Natural killer cell (primary cell): ENCODE data around the gene MTPN. TPM values are rescaled to one million over a fixed set of nuclear protein-coding genes. Genes with fewer than 3 reads are reported as not detected.

Experiments used
- ATAC-seq, 3 donors: fragments of 150-1000 bp in 2 of 3; fragments of 200-7000 bp in 1 of 3; cut with Tn5 transposase; 1 replicate in 1 of 3; 2 replicates in 2 of 3; pipeline ENCODE4 v1.10.0; 2021; ENCODE audit warnings: mild to moderate bottlenecking in 2 of 3, moderate library complexity in 2 of 3
- DNase-seq, 2 donors: peaks; one replicate each; pipeline versions ENCODE4 v3.0.0 to v3.0.0-alpha.2; 2013 to 2021; ENCODE audit warnings: mixed read lengths in 1 of 2
- H3K27ac ChIP-seq: one replicate; pipeline ENCODE4 v1.5.1; 2013; ENCODE audit warnings: mild to moderate bottlenecking, low read length
- H3K27me3 ChIP-seq: one replicate; pipeline ENCODE4 v1.6.1; 2013; ENCODE audit warnings: low read length; ENCODE audit not compliant: control insufficient read depth, insufficient read depth
- H3K36me3 ChIP-seq: one replicate; pipeline ENCODE4 v1.6.1; 2013; ENCODE audit warnings: low read length; ENCODE audit not compliant: control insufficient read depth, insufficient read depth
- H3K4me1 ChIP-seq: one replicate; pipeline ENCODE4 v1.6.1; 2013; ENCODE audit warnings: low read length; ENCODE audit not compliant: control insufficient read depth, insufficient read depth
- H3K4me3 ChIP-seq: one replicate; pipeline ENCODE4 v1.5.1; 2013; ENCODE audit warnings: low read length
- H3K9me3 ChIP-seq: one replicate; pipeline ENCODE4 v1.6.1; 2013; ENCODE audit warnings: low read length; ENCODE audit not compliant: control insufficient read depth, insufficient read depth
- H3K27ac Mint-ChIP-seq, 2 donors: one replicate each; pipeline ENCODE4 v1.8.0; 2022; ENCODE audit warnings: mild to moderate bottlenecking in 2 of 2, mixed read lengths in 2 of 2, moderate library complexity in 1 of 2
- H3K27me3 Mint-ChIP-seq, 2 donors: one replicate each; pipeline ENCODE4 v1.8.0; 2022; ENCODE audit warnings: low read depth in 2 of 2, mixed read lengths in 2 of 2
- H3K36me3 Mint-ChIP-seq: one replicate; pipeline ENCODE4 v1.8.0; 2022; ENCODE audit warnings: mixed read lengths
- H3K4me1 Mint-ChIP-seq, 2 donors: one replicate each; pipeline ENCODE4 v1.8.0; 2022; ENCODE audit warnings: mixed read lengths in 2 of 2
- H3K4me3 Mint-ChIP-seq: one replicate; pipeline ENCODE4 v1.8.0; 2022; ENCODE audit warnings: mild to moderate bottlenecking, moderate library complexity, mixed read lengths
- H3K9me3 Mint-ChIP-seq, 2 donors: one replicate each; pipeline ENCODE4 v1.8.0; 2022; ENCODE audit warnings: mixed read lengths in 2 of 2
- CTCF ChIP-seq: fragments of 200-600 bp; IDR thresholded peaks from one replicate; pipeline ENCODE4 v1.8.0; 2022; ENCODE audit warnings: antibody characterized with exemption
- WGBS: methylation state at CpG from one replicate; pipeline ENCODE4 v1.1.7; 2013; ENCODE audit warnings: missing lambda C conversion rate; ENCODE audit not compliant: insufficient coverage; 5-methylcytosine and 5-hydroxymethylcytosine counted together
- intact Hi-C: fragments of 100-400 bp; cut with micrococcal nuclease; formaldehyde crosslinking; loops from one replicate; pipeline ENCODE4 v1.14.2; 2022
- total RNA-seq, 4 donors: library from RNA; stranded (reverse); fragments of 120-200 nt in 1 of 4; gene quantifications; one replicate each; pipeline versions ENCODE4 v1.2.3 to v1.2.4, GENCODE V29; 2013 to 2022

MTPN gene
- total RNA-seq, 3 donors from 2014 or later (not counting 1 experiment from before 2014, with no cell fraction given) = 161 to 170 (median 165) TPM

- Histone ChIP-seq H3K27ac (no peak overlapping the region), H3K27me3 (no peaks in the 10 kb centered on the region), H3K4me3 (no peak overlapping the region), H3K4me1 (peaks cover 8% of the 10 kb centered on the region), H3K36me3 (peaks cover 31% of the 10 kb centered on the region), H3K9me3 (no peaks in the 10 kb centered on the region)
- DNase-seq (no peak), ATAC-seq (no peak)
- TF ChIP-seq CTCF = no peak
- Mint-ChIP-seq H3K4me1 (peaks cover 65 to 68% of the 10 kb centered on the region in 2 donors), H3K27ac (peak overlapping the region; percentile 36 to 47), H3K27me3 (no peaks in the 10 kb centered on the region), H3K36me3 (peaks cover 7% of the 10 kb centered on the region), H3K9me3 (no peaks in the 10 kb centered on the region), H3K4me3 (peak overlapping the region; percentile 40)
- intact Hi-C loops = no loop called here
Observed at GRCh38 chr7:135928136-135928535, 49.0 kb downstream of the MTPN start.

DNA sequence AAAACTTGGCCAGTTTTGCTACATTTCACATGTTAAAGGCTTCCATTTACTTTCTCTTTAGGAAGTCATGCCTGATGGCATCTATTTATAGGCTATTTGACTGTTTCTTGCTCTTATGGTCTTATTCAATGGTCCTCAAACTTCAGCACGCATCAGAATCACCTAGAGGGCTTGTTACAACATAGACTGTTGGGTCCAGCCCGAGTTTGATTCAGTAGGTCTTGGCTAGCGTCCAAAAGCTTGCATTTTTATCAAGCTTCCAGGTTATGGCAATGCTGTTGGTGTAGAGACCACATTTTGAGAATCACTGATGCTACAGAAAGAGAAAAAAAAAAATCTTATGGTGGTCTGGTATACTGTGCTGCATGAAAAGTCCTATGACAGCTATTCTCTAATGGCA, 51.9 kb downstream of the MTPN start:
- no peak overlapping the region for H3K4me3 Mint-ChIP-seq
- H3K27me3 Mint-ChIP-seq = no peaks in the 10 kb centered on the region
- peaks cover 44 to 47% of the 10 kb centered on the region in 2 donors for H3K4me1 Mint-ChIP-seq
- 80% methylated on average over 3 of the region's 3 CpGs for WGBS
- DNase-seq (no peak), ATAC-seq (no peak)
- Histone ChIP-seq H3K36me3 (peaks cover 29% of the 10 kb centered on the region), H3K27me3 (no peaks in the 10 kb centered on the region), H3K4me1 (peaks cover 5% of the 10 kb centered on the region), H3K27ac (no peak overlapping the region), H3K9me3 (no peaks in the 10 kb centered on the region), H3K4me3 (no peak overlapping the region)
- no peak for TF ChIP-seq CTCF
- peaks cover 7% of the 10 kb centered on the region for H3K36me3 Mint-ChIP-seq
- H3K9me3 Mint-ChIP-seq = no peaks in the 10 kb centered on the region
- intact Hi-C loops = no loop called here
- no peak overlapping the region for H3K27ac Mint-ChIP-seq

GRCh38 chr7:135924302-135924701, 52.9 kb downstream of the MTPN start:
- Mint-ChIP-seq H3K4me3 (no peak overlapping the region), H3K27me3 (no peaks in the 10 kb centered on the region), H3K36me3 (peaks cover under 1% of the 10 kb centered on the region), H3K4me1 (peaks cover 35 to 39% of the 10 kb centered on the region in 2 donors), H3K27ac (peak overlapping the region in 1 of 2 donors; percentile 11), H3K9me3 (no peaks in the 10 kb centered on the region)
- Histone ChIP-seq H3K4me3 (no peak overlapping the region), H3K27me3 (no peaks in the 10 kb centered on the region), H3K4me1 (peaks cover 2% of the 10 kb centered on the region), H3K9me3 (no peaks in the 10 kb centered on the region), H3K36me3 (peaks cover 23% of the 10 kb centered on the region), H3K27ac (no peak overlapping the region)
- 90% methylated on average over 3 of the region's 3 CpGs for WGBS
- TF ChIP-seq CTCF = no peak
- no peak for ATAC-seq
- intact Hi-C loops = no loop called here
- no peak for DNase-seq

DNA sequence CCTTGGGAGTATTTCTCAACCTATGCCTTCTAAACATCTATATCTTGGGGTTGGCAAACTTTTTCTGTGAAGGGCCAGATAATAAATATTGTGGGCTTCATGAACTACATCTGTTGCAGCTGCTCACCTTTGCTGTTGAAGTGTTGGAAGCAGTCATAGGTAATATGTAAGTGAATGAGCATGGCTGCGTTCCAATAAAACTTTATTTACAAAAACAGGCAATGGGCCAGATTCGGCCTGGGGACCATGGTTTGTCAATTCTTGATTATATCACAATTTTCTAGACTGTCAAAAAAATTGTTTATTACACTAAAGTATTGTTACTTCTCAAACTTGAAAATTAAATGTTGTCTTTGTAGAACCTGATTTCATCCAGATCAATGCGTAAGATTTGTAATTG, 54.9 kb downstream of the MTPN start:
- no peaks in the 10 kb centered on the region for H3K27me3 ChIP-seq
- TF ChIP-seq CTCF = no peak
- no peak overlapping the region for H3K4me3 Mint-ChIP-seq
- peaks cover 2 to 10% of the 10 kb centered on the region in 2 donors for H3K27me3 Mint-ChIP-seq
- H3K27ac ChIP-seq = no peak overlapping the region
- WGBS = no CpG with 5 or more reads among the region's 3 CpGs
- H3K27ac Mint-ChIP-seq = no peak overlapping the region
- peaks cover 2% of the 10 kb centered on the region for H3K4me1 ChIP-seq
- DNase-seq (no peak), ATAC-seq (no peak)
- H3K36me3 Mint-ChIP-seq = no peaks in the 10 kb centered on the region
- H3K9me3 ChIP-seq = no peaks in the 10 kb centered on the region
- peaks cover 7% of the 10 kb centered on the region for H3K36me3 ChIP-seq
- intact Hi-C loops = no loop called here
- no peak overlapping the region for H3K4me3 ChIP-seq
- H3K4me1 Mint-ChIP-seq = peaks cover 28 to 30% of the 10 kb centered on the region in 2 donors
- H3K9me3 Mint-ChIP-seq = no peaks in the 10 kb centered on the region
